RCC 7860 (cell line): Measurements from ENCODE around the gene VAC14.
"Not testable (repeated sequence)": the region's sequence is repeated elsewhere in the genome, so short reads cannot be mapped to it uniquely, and the experiment has no call there.

Source experiments
- DNase-seq: peaks from one replicate; pipeline ENCODE4 v3.0.0-alpha.2; 2015; ENCODE audit warnings: low spot score
- FAIRE-seq: peaks from 2 replicates; lab custom pipeline; 2012; peaks lifted over from hg19 to GRCh38; lab: Jason Lieb, UNC

VAC14 gene

GRCh38 chr16:70684146-70685060, 116.6 kb downstream of the VAC14 start:
- DNase-seq (no peak), FAIRE-seq (no peak)

- FAIRE-seq = no peak
- no peak for DNase-seq
These were observed 117.6 kb downstream of the VAC14 start for GRCh38 chr16:70683146-70683944.

DNA sequence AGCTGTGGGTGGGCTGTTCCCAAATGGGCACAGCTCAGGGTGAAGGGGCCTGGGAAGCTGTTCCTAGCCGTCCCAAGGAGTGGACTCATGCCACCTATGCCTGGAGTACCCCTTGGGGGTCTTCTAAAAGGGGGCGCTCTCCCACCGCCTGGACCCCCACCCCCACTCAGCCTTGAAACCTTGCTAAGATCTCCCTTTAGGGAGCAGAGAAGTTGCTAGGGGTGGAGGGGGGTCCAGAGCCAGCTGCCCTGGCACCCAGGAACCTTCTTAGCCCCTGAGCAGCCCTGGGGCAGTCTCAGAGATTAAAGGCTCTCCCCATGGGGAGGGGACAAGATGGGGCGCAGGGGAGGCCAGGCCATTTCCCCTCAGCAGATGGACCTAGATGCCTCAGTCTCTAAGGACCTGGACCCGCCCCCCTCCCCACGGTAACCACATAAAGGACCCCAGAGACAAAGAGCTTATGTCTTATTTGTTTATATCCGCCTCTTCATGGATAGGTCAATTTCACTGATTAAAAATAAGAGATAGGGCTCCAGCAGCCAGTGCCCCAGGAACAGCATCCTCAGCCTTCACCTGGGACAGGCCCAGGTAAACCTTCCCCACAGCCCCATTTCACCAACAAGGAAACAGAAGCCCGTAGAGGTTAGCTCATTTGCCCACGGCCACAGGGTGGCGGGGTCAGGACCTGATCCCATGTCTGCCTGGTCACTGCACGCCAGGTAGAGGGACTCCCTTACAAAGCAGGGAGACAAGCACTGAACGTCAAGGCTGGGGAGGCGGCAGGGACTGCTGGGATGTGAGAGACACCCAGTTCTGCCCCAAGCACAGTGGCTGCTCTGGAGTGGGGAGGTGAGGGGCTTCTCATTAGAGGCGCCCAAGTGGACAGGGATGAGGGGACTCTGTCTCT, 118.5 kb downstream of the VAC14 start:
- FAIRE-seq = no peak
- DNase-seq = no peak

- FAIRE-seq (no peak), DNase-seq (no peak)
These were observed 119.3 kb downstream of the VAC14 start for GRCh38 chr16:70681382-70682238.

DNA sequence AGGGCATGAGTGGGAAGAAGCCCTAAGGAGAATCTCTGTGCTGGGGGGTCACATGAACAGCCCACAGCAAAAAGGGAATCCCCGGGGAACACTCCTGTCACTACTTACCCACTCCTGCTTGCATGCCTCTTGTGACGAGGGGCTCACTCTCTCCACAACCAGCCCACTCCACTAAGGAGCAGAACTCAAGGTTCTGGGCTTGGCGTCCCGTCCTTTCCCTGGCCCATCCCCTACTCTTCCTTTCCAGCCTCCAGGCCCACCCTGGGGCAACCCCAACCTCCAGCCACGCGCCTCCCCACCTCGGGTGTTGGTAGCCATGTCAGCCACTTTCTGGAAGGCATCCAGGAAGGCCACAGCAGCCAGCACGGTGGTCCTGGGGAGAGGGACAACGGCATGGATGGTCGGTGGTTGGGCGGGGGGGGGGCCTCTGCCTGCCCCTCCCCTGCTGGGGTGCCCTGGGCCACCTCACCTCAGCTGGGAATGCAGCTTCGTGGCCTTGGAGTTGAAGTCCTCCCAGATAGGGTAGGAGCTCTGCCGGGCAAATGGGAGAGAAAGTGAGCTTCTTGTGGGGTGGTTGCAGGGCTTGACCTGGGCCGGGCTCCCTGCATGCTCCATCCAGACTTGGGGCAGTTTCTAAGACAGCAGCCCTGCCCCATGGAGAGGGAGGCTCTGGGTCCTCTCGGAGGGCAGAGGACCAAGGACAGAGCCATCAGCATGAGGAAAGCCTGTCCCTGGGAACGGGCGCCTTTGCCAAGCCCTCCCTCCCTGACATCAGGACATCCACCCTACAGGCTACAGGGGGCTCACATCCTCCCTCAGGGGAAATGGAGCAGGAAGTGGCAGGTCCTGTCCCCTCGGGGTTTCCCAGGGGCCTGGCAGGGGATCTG, 120.2 kb downstream of the VAC14 start:
- FAIRE-seq = no peak

GRCh38 chr16:70679671-70680494, 121.1 kb downstream of the VAC14 start:
- DNase-seq = no peak
- FAIRE-seq = no peak

More for the DNA sequence above, 120.2 kb downstream of the VAC14 start:
- DNase-seq = no peak

DNA sequence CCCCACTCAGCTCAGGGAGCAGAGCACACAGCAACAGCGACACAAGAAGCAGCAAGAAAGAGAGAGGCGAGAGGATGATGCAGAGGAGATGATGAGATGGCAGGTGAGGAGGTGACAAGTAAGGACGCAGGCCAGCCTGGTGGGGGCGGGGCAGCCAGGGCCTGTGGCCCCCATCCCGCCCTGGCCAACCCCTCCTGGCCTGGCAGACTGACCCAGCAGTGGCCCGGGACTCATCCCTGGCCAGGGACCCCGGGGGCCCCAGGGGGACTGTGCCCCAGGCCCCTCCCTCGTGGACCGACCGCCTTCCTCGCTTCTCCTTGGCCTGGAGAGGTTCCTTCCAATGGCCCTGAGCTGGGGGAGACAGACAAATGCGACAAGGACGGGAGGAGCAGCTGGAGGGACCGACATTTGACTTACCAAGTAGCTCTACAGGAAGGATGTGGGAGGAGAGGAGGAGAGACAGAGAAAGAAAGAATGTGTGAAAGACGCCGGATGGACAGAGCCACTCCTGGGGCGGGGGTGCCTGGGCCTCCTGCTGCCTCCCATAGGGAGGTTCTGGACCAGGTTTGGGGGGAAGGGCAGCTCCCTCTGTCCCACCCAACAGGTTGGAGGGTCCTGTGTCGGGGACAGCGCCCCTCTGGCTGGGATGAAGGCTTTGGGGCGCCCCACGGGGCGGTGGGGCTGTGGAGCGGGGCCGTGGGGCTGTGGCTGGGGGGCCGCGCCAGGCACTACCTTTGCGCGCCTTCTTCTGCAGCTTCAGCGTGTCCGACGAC, 121.9 kb downstream of the VAC14 start:
- DNase-seq = no peak
- no peak for FAIRE-seq

- FAIRE-seq (no peak), DNase-seq (no peak)
These were observed 122.6 kb downstream of the VAC14 start for GRCh38 chr16:70678121-70678897.

DNA sequence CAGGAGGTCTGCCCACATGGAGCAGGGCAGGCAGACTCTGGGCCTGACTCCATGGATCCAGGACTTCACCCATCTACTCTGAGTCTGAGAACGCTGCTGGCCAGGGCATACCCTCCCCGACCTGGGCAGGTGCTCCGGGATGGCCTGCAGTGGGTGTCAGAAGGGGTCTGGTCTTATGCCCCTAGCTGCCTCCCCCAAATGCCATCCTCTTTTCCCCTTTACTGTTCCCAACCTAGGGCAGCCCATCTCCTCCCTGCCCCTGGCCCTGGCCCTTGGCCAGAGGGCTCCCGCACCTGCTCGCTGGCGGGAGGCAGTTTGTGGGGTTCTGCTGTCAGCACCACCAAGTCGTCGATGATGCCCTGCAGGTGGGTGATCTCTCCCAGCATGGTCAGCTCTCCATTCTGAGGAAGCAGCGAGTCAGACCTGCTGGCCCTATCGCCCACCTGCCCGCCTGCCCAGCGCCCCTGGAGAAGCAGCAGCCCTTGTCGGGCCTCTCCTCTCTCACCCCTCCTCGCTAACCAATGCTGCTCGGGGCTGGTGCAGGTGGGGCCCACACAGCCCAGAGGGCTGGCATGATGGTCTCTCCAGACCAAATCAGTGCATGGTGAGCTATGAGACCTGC, 123.3 kb downstream of the VAC14 start:
- FAIRE-seq (no peak), DNase-seq (no peak)

DNA sequence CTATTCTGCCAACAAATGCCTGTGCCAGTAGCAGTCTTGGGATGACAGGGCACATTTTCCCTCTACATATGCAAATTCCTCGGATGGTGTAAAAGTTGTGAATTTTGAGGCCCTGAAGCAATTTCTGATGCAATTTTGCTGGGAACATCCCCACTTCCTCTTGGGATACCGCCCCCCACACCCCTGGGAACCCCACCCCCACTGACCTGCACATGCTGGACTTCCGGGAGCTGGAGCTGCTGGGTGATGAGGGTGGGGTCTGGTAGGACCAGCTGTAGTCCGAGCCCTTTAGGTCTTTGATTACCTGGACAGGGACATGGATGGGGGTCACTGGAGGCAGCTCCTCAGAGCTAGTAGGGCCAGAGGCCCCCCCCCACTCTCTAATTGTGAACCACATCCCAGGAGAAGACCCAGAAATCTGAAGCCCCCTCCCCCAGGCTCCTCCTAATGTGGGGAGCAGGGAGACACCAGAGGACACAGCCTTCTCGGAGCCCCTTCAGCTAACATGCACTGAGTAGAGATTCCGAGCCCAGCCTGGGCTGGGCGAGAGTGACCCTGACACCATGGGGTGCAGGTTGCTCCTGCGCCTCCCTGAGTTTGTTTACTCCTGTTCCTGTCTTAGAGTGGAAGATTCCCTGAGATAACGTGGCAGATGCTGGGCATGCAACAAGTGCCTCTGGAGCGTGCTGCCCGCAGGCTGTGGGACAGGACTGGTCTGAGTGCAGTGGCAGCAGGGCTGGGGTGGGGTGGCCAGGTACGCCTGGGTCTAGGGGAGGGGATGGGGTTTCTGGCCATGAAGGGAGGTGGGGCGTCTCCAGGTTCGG, 124.1 kb downstream of the VAC14 start:
- FAIRE-seq (no peak), DNase-seq (no peak)

- FAIRE-seq (no peak), DNase-seq (no peak)
These were observed 125.0 kb downstream of the VAC14 start for GRCh38 chr16:70675851-70676513.

- DNase-seq = no peak
These were observed 126.5 kb downstream of the VAC14 start for GRCh38 chr16:70674221-70675014.

DNA sequence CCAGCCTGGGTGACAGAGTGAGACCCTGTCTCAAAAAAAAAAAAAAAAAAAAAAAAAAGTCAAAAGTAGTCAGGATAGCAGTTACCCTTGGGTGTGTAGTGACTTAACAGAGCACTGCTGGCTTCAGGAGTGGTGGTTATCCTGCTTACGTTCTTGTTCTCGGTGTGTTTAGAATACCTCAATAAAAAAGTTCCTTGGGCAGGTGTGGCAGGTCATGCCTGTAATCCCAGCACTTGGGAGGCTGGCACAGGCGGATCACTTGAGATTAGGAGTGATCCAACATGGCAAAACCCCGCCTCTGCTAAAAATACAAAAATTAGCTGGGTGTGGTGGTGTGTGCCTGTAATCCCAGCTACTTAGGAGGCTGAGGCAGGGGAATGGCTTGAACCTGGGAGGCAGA, 130.0 kb downstream of the VAC14 start:
- not testable (repeated sequence) for DNase-seq, FAIRE-seq

More at GRCh38 chr16:70674221-70675014, 126.5 kb downstream of the VAC14 start:
- FAIRE-seq = no peak

DNA sequence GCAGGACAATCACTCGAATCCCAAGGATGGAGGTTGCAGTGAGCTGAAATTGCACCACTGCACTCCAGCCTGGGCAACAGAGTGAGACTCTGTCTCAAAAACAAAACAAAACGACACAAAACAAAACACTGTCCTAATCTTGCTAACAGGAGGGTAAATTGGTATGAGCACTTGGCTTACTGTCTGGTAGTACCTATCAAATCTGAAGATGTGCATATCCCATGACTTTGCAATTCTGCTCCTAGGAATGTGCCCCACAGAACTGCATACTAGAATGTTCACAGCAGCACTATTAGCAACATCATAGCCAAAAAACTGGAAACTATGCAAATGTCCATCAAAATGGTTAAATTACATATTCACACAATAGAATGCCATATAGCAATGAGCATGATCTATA, 130.8 kb downstream of the VAC14 start:
- no peak for FAIRE-seq
- DNase-seq = no peak
